ENCODE measurements around the gene IL31RA.

The IL31RA gene

GRCh38 chr5:55903121-55903701 is 52.1 kb downstream of the IL31RA start:
- DNase-seq (ENCODE audit: low spot score): peak; percentile 52

GRCh38 chr5:55904152-55904551 is 53.0 kb downstream of the IL31RA start:
- no peak for DNase-seq (ENCODE audit: low spot score)

- DNase-seq (ENCODE audit: low spot score): no peak
These were observed 54.1 kb downstream of the IL31RA start for GRCh38 chr5:55905251-55905650.

GRCh38 chr5:55907927-55908326 is 56.8 kb downstream of the IL31RA start:
- DNase-seq (ENCODE audit: low spot score): no peak

- no peak for DNase-seq (ENCODE audit: low spot score)
These were observed 57.6 kb downstream of the IL31RA start for GRCh38 chr5:55908804-55909203.

- DNase-seq (ENCODE audit: low spot score): no peak
These were observed 60.9 kb downstream of the IL31RA start for GRCh38 chr5:55911784-55912653.

- DNase-seq (ENCODE audit: low spot score): no peak
These were observed 62.6 kb downstream of the IL31RA start for GRCh38 chr5:55913466-55914413.

- DNase-seq (ENCODE audit: low spot score): no peak
These were observed 63.8 kb downstream of the IL31RA start for GRCh38 chr5:55914971-55915370.

GRCh38 chr5:55915783-55916182 is 64.6 kb downstream of the IL31RA start:
- DNase-seq (ENCODE audit: low spot score): no peak

- DNase-seq (ENCODE audit: low spot score): no peak
These were observed 65.8 kb downstream of the IL31RA start for GRCh38 chr5:55916986-55917385.

- DNase-seq (ENCODE audit: low spot score): no peak
These were observed 66.4 kb downstream of the IL31RA start for GRCh38 chr5:55917402-55918086.

GRCh38 chr5:55918087-55919035 is 67.2 kb downstream of the IL31RA start:
- DNase-seq (ENCODE audit: low spot score): no peak

GRCh38 chr5:55919625-55920024 is 68.5 kb downstream of the IL31RA start:
- DNase-seq (ENCODE audit: low spot score): no peak

GRCh38 chr5:55920784-55921183 is 69.6 kb downstream of the IL31RA start:
- DNase-seq (ENCODE audit: low spot score): no peak

GRCh38 chr5:55921617-55922016 is 70.5 kb downstream of the IL31RA start:
- DNase-seq (ENCODE audit: low spot score): no peak

GRCh38 chr5:55923177-55923771 is 72.1 kb downstream of the IL31RA start:
- DNase-seq (ENCODE audit: low spot score): no peak

GRCh38 chr5:55923865-55924500 is 72.8 kb downstream of the IL31RA start:
- no peak for DNase-seq (ENCODE audit: low spot score)

- no peak for DNase-seq (ENCODE audit: low spot score)
These were observed 73.6 kb downstream of the IL31RA start for GRCh38 chr5:55924744-55925143.

GRCh38 chr5:55925181-55925580 is 74.0 kb downstream of the IL31RA start:
- no peak for DNase-seq (ENCODE audit: low spot score)

- DNase-seq (ENCODE audit: low spot score): no peak
These were observed 74.6 kb downstream of the IL31RA start for GRCh38 chr5:55925712-55926111.

Data from SW480 (cell line).